Stimulated activated CD8-positive, alpha-beta memory T cell treated with anti-CD3 and anti-CD28 coated beads, Interleukin-15, amount 100 ng/mL, for 1 hour (primary cell): ENCODE measurements around the gene TSPAN2.
"Not testable (repeated sequence)": the region's sequence is repeated elsewhere in the genome, so short reads cannot be mapped to it uniquely, and the experiment has no call there.

ENCODE experiments used
- DNase-seq: peaks from one replicate; pipeline ENCODE4 v3.0.0-alpha.2; 2020; ENCODE audit warnings: low read depth

TSPAN2 gene

GRCh38 chr1:115036814-115037507, 52.3 kb downstream of the TSPAN2 start:
- DNase-seq: no peak

GRCh38 chr1:115035652-115036051, 53.7 kb downstream of the TSPAN2 start:
- no peak for DNase-seq

GRCh38 chr1:115031595-115031994, 57.7 kb downstream of the TSPAN2 start:
- DNase-seq: no peak

DNA sequence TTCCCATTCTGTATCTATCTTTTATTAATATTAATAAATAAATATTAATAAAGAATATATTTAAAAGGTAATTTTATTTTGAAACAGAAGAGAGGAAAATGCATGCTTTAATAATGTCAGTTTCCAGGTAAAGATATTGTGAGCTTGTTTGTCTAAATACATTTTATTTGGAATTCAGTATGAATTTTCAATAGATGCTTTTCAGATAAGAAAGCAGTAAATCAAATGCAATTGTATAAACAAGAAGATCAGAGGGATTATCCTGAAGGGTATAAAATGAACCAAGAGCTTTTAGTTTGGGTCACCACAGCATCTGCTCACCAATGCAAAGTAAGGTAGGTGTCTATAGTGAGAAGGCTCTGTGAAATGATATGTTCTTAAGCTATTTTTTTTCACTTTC, 59.8 kb downstream of the TSPAN2 start, which contains the start of gene TSHB:
Gene TSHB, plus strand, starts transcription at position 301 of the 400 bp plus-strand sequence. CDS start 3,537 bp downstream, outside the sequence.
- DNase-seq: no peak

- DNase-seq: no peak
Measured at GRCh38 chr1:115023593-115023992, 65.7 kb downstream of the TSPAN2 start.

GRCh38 chr1:115021145-115021544, 68.2 kb downstream of the TSPAN2 start:
- no peak for DNase-seq

- DNase-seq: not testable (repeated sequence)
Measured at GRCh38 chr1:115019549-115019948, 69.8 kb downstream of the TSPAN2 start.

DNA sequence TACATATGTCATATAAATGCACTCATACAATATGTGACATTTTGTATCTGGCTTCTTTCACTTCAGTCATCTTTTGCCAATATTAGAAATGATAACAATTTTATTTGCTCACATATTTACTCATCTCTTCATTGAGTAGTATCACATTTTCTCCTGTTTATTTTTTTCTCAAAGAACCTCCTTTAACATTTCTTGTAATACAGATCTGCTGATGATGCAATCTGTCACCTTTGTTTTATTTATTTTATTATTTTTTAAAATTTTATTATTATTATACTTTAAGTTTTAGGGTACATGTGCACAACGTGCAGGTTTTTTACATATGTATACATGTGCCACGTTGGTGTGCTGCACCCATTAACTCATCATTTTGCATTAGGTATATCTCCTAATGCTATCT, 75.5 kb downstream of the TSPAN2 start:
- no peak for DNase-seq

GRCh38 chr1:115012434-115012833, 76.9 kb downstream of the TSPAN2 start:
- no peak for DNase-seq

DNA sequence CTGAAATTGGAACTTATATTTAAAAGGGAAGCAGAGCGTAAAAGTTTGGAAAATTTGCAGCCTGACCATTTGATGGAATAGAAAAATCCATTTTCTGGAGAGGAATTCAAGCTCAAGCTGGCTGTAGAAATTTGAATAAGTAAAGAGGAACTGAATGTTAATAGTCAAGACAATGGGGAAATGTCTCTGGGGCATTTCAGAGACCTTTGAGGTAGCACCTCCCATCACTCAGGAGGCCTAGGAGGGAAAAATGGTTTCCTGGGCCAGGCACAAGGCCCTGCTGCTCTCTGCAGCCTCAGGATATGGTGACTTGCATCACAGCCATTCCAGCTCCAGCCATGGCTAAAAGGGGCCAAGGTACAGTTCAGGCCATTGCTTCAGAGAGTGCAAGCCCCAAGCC, 77.3 kb downstream of the TSPAN2 start:
- DNase-seq: no peak

DNA sequence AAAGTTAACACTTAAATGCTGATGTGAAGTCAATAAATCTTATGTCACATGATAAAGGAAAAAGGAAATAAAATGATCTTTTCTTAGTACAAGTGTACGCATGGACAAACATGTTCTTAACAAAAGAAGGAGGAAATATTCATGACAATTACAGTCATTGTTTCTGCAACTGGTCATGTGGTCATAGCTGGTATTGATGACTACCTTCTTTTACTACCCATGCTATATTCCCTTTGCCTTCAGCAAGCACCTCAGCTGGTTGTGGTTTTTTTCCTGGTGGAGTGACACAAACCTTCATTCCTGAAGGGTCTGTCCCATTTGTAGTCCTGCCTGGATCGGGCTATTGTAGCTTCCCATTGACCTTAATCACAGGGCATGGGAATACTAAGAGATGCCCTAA, 83.1 kb downstream of the TSPAN2 start:
- no peak for DNase-seq
